WTC11 (cell line): ENCODE measurements around the gene KRTAP10-7.

Experiments used
- CBFB ChIP-seq: sonication (generic); formaldehyde crosslinking; IDR thresholded peaks from 2 replicates; pipeline ENCODE4 v1.8.1; 2022; ENCODE audit warnings: mild to moderate bottlenecking, low read depth, missing genetic modification reagents
- CREM ChIP-seq: sonication (generic); formaldehyde crosslinking; IDR thresholded peaks from 2 replicates; pipeline ENCODE4 v1.8.1; 2022; ENCODE audit warnings: mild to moderate bottlenecking, missing genetic modification reagents, moderate library complexity
- MXD4 ChIP-seq: fragments of 250-450 bp; sonication (Bioruptor Pico); IDR thresholded peaks from 2 replicates; pipeline ENCODE4 v1.8.0; 2021; ENCODE audit warnings: mild to moderate bottlenecking, moderate library complexity, borderline replicate concordance
- NFE2L1 ChIP-seq: sonication (generic); formaldehyde crosslinking; IDR thresholded peaks from 2 replicates; pipeline ENCODE4 v1.8.1; 2023; ENCODE audit warnings: missing genetic modification reagents
- NR2C2 ChIP-seq: sonication (generic); formaldehyde crosslinking; IDR thresholded peaks from 2 replicates; pipeline ENCODE4 v1.8.0; 2022; ENCODE audit warnings: mild to moderate bottlenecking, missing genetic modification reagents
- TF ChIP-seq, protein P1 (sequence below): fragments of 200-600 bp; IDR thresholded peaks from 2 replicates; pipeline ENCODE4 v1.8.0; 2022; ENCODE audit warnings: antibody characterized with exemption
- TF ChIP-seq, protein P2 (sequence below): sonication (generic); formaldehyde crosslinking; IDR thresholded peaks from 2 replicates; pipeline ENCODE4 v1.8.0; 2022; ENCODE audit warnings: mild to moderate bottlenecking, missing genetic modification reagents
- TF ChIP-seq, protein P3 (sequence below): sonication (generic); formaldehyde crosslinking; IDR thresholded peaks from 2 replicates; pipeline ENCODE4 v1.8.1; 2022; ENCODE audit warnings: low read depth, missing genetic modification reagents, borderline replicate concordance
- TF ChIP-seq, protein P4 (sequence below): sonication (generic); formaldehyde crosslinking; conservative IDR thresholded peaks from 2 replicates; pipeline ENCODE4 v1.8.1; 2022; ENCODE audit warnings: mild to moderate bottlenecking, missing genetic modification reagents
- TF ChIP-seq, protein P5 (sequence below): sonication (generic); formaldehyde crosslinking; IDR thresholded peaks from 2 replicates; pipeline ENCODE4 v1.8.1; 2023; ENCODE audit warnings: mild to moderate bottlenecking, missing genetic modification reagents, moderate library complexity
- TF ChIP-seq, protein P6 (sequence below): sonication (generic); formaldehyde crosslinking; IDR thresholded peaks from 2 replicates; pipeline ENCODE4 v1.8.0; 2022; ENCODE audit warnings: missing genetic modification reagents
- TF ChIP-seq, protein P7 (sequence below): sonication (generic); formaldehyde crosslinking; IDR thresholded peaks from 2 replicates; pipeline ENCODE4 v1.8.1; 2023; ENCODE audit warnings: mild to moderate bottlenecking, missing genetic modification reagents, borderline replicate concordance

DNA sequence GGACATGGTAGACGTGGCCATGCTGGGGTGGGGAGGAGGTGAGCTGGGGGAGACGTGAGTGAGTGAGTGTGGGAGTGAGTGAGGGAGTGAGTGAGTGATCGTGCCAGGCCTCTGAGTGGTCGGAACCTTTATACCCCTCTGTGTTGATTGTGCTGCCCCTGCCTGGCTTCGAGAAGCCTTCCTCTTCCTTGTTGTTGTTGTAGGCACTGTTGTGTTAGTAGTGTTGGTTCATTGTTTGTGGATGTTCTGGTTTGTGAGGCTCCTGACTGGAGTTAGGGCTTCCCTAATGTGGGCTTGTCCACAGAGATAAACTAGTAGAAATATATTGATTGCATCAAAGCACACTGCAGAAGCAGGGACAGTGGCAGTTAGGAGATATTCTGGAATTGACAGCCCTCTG, 41.7 kb upstream of the KRTAP10-7 start, which contains the start of gene KRTAP10-3:
- TF ChIP-seq, protein P1, sequence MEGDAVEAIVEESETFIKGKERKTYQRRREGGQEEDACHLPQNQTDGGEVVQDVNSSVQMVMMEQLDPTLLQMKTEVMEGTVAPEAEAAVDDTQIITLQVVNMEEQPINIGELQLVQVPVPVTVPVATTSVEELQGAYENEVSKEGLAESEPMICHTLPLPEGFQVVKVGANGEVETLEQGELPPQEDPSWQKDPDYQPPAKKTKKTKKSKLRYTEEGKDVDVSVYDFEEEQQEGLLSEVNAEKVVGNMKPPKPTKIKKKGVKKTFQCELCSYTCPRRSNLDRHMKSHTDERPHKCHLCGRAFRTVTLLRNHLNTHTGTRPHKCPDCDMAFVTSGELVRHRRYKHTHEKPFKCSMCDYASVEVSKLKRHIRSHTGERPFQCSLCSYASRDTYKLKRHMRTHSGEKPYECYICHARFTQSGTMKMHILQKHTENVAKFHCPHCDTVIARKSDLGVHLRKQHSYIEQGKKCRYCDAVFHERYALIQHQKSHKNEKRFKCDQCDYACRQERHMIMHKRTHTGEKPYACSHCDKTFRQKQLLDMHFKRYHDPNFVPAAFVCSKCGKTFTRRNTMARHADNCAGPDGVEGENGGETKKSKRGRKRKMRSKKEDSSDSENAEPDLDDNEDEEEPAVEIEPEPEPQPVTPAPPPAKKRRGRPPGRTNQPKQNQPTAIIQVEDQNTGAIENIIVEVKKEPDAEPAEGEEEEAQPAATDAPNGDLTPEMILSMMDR = no peak
- TF ChIP-seq, protein P2, sequence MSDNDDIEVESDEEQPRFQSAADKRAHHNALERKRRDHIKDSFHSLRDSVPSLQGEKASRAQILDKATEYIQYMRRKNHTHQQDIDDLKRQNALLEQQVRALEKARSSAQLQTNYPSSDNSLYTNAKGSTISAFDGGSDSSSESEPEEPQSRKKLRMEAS = no peak
- TF ChIP-seq, protein P3, sequence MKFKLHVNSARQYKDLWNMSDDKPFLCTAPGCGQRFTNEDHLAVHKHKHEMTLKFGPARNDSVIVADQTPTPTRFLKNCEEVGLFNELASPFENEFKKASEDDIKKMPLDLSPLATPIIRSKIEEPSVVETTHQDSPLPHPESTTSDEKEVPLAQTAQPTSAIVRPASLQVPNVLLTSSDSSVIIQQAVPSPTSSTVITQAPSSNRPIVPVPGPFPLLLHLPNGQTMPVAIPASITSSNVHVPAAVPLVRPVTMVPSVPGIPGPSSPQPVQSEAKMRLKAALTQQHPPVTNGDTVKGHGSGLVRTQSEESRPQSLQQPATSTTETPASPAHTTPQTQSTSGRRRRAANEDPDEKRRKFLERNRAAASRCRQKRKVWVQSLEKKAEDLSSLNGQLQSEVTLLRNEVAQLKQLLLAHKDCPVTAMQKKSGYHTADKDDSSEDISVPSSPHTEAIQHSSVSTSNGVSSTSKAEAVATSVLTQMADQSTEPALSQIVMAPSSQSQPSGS (CRISPR knock-in tag) = no peak
- no peak for TF ChIP-seq MXD4
- TF ChIP-seq, protein P4, sequence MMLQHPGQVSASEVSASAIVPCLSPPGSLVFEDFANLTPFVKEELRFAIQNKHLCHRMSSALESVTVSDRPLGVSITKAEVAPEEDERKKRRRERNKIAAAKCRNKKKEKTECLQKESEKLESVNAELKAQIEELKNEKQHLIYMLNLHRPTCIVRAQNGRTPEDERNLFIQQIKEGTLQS (CRISPR knock-in tag) = no peak
- TF ChIP-seq, protein P5, sequence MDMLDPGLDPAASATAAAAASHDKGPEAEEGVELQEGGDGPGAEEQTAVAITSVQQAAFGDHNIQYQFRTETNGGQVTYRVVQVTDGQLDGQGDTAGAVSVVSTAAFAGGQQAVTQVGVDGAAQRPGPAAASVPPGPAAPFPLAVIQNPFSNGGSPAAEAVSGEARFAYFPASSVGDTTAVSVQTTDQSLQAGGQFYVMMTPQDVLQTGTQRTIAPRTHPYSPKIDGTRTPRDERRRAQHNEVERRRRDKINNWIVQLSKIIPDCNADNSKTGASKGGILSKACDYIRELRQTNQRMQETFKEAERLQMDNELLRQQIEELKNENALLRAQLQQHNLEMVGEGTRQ (CRISPR knock-in tag) = no peak
- TF ChIP-seq NFE2L1 (CRISPR knock-in tag) = no peak
- TF ChIP-seq, protein P6, sequence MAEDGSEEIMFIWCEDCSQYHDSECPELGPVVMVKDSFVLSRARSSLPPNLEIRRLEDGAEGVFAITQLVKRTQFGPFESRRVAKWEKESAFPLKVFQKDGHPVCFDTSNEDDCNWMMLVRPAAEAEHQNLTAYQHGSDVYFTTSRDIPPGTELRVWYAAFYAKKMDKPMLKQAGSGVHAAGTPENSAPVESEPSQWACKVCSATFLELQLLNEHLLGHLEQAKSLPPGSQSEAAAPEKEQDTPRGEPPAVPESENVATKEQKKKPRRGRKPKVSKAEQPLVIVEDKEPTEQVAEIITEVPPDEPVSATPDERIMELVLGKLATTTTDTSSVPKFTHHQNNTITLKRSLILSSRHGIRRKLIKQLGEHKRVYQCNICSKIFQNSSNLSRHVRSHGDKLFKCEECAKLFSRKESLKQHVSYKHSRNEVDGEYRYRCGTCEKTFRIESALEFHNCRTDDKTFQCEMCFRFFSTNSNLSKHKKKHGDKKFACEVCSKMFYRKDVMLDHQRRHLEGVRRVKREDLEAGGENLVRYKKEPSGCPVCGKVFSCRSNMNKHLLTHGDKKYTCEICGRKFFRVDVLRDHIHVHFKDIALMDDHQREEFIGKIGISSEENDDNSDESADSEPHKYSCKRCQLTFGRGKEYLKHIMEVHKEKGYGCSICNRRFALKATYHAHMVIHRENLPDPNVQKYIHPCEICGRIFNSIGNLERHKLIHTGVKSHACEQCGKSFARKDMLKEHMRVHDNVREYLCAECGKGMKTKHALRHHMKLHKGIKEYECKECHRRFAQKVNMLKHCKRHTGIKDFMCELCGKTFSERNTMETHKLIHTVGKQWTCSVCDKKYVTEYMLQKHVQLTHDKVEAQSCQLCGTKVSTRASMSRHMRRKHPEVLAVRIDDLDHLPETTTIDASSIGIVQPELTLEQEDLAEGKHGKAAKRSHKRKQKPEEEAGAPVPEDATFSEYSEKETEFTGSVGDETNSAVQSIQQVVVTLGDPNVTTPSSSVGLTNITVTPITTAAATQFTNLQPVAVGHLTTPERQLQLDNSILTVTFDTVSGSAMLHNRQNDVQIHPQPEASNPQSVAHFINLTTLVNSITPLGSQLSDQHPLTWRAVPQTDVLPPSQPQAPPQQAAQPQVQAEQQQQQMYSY = no peak
- TF ChIP-seq NR2C2 = no peak
- no peak for TF ChIP-seq CREM
- TF ChIP-seq CBFB (CRISPR knock-in tag) = no peak
- TF ChIP-seq, protein P7, sequence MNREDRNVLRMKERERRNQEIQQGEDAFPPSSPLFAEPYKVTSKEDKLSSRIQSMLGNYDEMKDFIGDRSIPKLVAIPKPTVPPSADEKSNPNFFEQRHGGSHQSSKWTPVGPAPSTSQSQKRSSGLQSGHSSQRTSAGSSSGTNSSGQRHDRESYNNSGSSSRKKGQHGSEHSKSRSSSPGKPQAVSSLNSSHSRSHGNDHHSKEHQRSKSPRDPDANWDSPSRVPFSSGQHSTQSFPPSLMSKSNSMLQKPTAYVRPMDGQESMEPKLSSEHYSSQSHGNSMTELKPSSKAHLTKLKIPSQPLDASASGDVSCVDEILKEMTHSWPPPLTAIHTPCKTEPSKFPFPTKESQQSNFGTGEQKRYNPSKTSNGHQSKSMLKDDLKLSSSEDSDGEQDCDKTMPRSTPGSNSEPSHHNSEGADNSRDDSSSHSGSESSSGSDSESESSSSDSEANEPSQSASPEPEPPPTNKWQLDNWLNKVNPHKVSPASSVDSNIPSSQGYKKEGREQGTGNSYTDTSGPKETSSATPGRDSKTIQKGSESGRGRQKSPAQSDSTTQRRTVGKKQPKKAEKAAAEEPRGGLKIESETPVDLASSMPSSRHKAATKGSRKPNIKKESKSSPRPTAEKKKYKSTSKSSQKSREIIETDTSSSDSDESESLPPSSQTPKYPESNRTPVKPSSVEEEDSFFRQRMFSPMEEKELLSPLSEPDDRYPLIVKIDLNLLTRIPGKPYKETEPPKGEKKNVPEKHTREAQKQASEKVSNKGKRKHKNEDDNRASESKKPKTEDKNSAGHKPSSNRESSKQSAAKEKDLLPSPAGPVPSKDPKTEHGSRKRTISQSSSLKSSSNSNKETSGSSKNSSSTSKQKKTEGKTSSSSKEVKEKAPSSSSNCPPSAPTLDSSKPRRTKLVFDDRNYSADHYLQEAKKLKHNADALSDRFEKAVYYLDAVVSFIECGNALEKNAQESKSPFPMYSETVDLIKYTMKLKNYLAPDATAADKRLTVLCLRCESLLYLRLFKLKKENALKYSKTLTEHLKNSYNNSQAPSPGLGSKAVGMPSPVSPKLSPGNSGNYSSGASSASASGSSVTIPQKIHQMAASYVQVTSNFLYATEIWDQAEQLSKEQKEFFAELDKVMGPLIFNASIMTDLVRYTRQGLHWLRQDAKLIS (CRISPR knock-in tag) = no peak
